ENCODE data around the gene PSG4.
A peak's percentile ranks its signal among the peaks of the same experiment; 100 is the strongest.
"Not testable (repeated sequence)": the region's sequence is repeated elsewhere in the genome, so short reads cannot be mapped to it uniquely, and the experiment has no call there.

PSG4 gene

GRCh38 chr19:43197666-43198397 is 7.6 kb downstream of the PSG4 start:
- not testable (repeated sequence) for DNase-seq

GRCh38 chr19:43194397-43194796 is 11.0 kb downstream of the PSG4 start:
- DNase-seq = not testable (repeated sequence)

GRCh38 chr19:43192381-43193155 is 12.9 kb downstream of the PSG4 start:
- not testable (repeated sequence) for DNase-seq

- DNase-seq = not testable (repeated sequence)
Measured at GRCh38 chr19:43188092-43188491, 17.3 kb downstream of the PSG4 start.

GRCh38 chr19:43186311-43186935 is 19.0 kb downstream of the PSG4 start, which contains the start of gene PSG5:
TSS of gene PSG5 (minus strand) at chr19:43186536. CDS start at chr19:43186405, 131 bp downstream.
- not testable (repeated sequence) for DNase-seq

- DNase-seq = peak; percentile 83
Measured at GRCh38 chr19:43181869-43182771, 23.3 kb downstream of the PSG4 start.

- DNase-seq = not testable (repeated sequence)
Measured at GRCh38 chr19:43179569-43180147, 25.8 kb downstream of the PSG4 start.

- DNase-seq = not testable (repeated sequence)
Measured at GRCh38 chr19:43178577-43178976, 26.9 kb downstream of the PSG4 start.

- not testable (repeated sequence) for DNase-seq
Measured at GRCh38 chr19:43165906-43166305, 39.5 kb downstream of the PSG4 start.

- not testable (repeated sequence) for DNase-seq
Measured at GRCh38 chr19:43163135-43163534, 42.3 kb downstream of the PSG4 start.

- DNase-seq = not testable (repeated sequence)
Measured at GRCh38 chr19:43162261-43162660, 43.2 kb downstream of the PSG4 start.

GRCh38 chr19:43152214-43152613 is 53.2 kb downstream of the PSG4 start:
- no peak for DNase-seq

- DNase-seq = peak; percentile 73
Measured at GRCh38 chr19:43149788-43150187, 55.6 kb downstream of the PSG4 start.

GRCh38 chr19:43148233-43148632 is 57.2 kb downstream of the PSG4 start:
- peak; percentile 93 for DNase-seq

Data from HCEC 1CT (cell line).